Fibroblast of the aortic adventitia (primary cell): ENCODE data around the gene SLC37A1. TPM values are rescaled to one million over a fixed set of nuclear protein-coding genes. Genes with fewer than 3 reads are reported as not detected.

Experiments used
- DNase-seq: peaks from one replicate; pipeline ENCODE4 v3.0.0-alpha.2; 2010; ENCODE audit warnings: low read depth
- H3K4me3 ChIP-seq: 2 replicates; pipeline ENCODE4 v1.5.1; 2011; ENCODE audit warnings: low read depth, mild to moderate bottlenecking, control low read depth, low read length, moderate library complexity
- CTCF ChIP-seq: IDR thresholded peaks from 2 replicates; pipeline ENCODE4 v1.5.1; 2011; ENCODE audit warnings: mild to moderate bottlenecking, low read length, control low read depth, inconsistent platforms; ENCODE audit not compliant: insufficient read depth
- total RNA-seq: library from RNA; depleted of rRNA; stranded (reverse); fragments of >200 nt; gene quantifications from 2 replicates; pipeline ENCODE4 v1.2.3, GENCODE V29; 2012; ENCODE audit warnings: low replicate concordance

Gene SLC37A1
- total RNA-seq, 1 donor, result 0.27 TPM

- no peak for DNase-seq
- peak overlapping the region; percentile 62 for H3K4me3 ChIP-seq
- TF ChIP-seq CTCF, result no peak
These were observed 1.2 kb downstream of the SLC37A1 start for GRCh38 chr21:42514883-42515228.

- DNase-seq, result no peak
- H3K4me3 ChIP-seq, result no peak overlapping the region
- TF ChIP-seq CTCF, result no peak
These were observed 2.3 kb downstream of the SLC37A1 start for GRCh38 chr21:42515708-42516502.

- peak; percentile 30 for DNase-seq
- TF ChIP-seq CTCF, result no peak
- H3K4me3 ChIP-seq, result no peak overlapping the region
These were observed 4.6 kb downstream of the SLC37A1 start for GRCh38 chr21:42518215-42518614.

GRCh38 chr21:42518626-42519025 lies 5.0 kb downstream of the SLC37A1 start:
- no peak for DNase-seq
- no peak overlapping the region for H3K4me3 ChIP-seq
- no peak for TF ChIP-seq CTCF

- peak; percentile 31 for TF ChIP-seq CTCF
- H3K4me3 ChIP-seq, result no peak overlapping the region
- no peak for DNase-seq
These were observed 7.1 kb downstream of the SLC37A1 start for GRCh38 chr21:42520628-42521253.

GRCh38 chr21:42521384-42521783 lies 7.7 kb downstream of the SLC37A1 start:
- H3K4me3 ChIP-seq, result no peak overlapping the region
- no peak for TF ChIP-seq CTCF

More at GRCh38 chr21:42521384-42521783, 7.7 kb downstream of the SLC37A1 start:
- DNase-seq, result no peak
